Stimulated activated naive B cell treated with anti-CD40 and anti-IgM and Interleukin-4, amounts not matched to agents 10 μg/mL and 1 μg/mL and 100 μg/mL, for 72 hours (primary cell): ENCODE data around the gene AK5.
"Not testable (repeated sequence)": the region's sequence is repeated elsewhere in the genome, so short reads cannot be mapped to it uniquely, and the experiment has no call there.

Experiments used
- ATAC-seq, 2 donors: fragments of 150-1000 bp; cut with Tn5 transposase; replicated peaks; 2 replicates each; pipeline ENCODE4 v1.10.0; 2021; ENCODE audit warnings: moderate library complexity in 1 of 2
- DNase-seq: peaks from one replicate; pipeline ENCODE4 v3.0.0; 2021
- H3K27ac Mint-ChIP-seq: one replicate; pipeline ENCODE4 v1.8.0; 2022; ENCODE audit warnings: mild to moderate bottlenecking, mixed read lengths
- H3K27me3 Mint-ChIP-seq, 2 donors: one replicate each; pipeline ENCODE4 v1.8.0; 2022; ENCODE audit warnings: mixed read lengths in 2 of 2
- H3K36me3 Mint-ChIP-seq, 2 donors: one replicate each; pipeline ENCODE4 v1.8.0; 2022; ENCODE audit warnings: mixed read lengths in 2 of 2, mild to moderate bottlenecking in 1 of 2
- H3K4me1 Mint-ChIP-seq, 2 donors: one replicate each; pipeline ENCODE4 v1.8.0; 2022; ENCODE audit warnings: mixed read lengths in 2 of 2, mild to moderate bottlenecking in 1 of 2
- H3K4me3 Mint-ChIP-seq, 2 donors: one replicate each; pipeline ENCODE4 v1.8.0; 2022; ENCODE audit warnings: mild to moderate bottlenecking in 2 of 2, mixed read lengths in 2 of 2, moderate library complexity in 1 of 2
- H3K9me3 Mint-ChIP-seq, 2 donors: one replicate each; pipeline ENCODE4 v1.8.0; 2022; ENCODE audit warnings: mixed read lengths in 2 of 2, mild to moderate bottlenecking in 1 of 2

AK5 gene

DNA sequence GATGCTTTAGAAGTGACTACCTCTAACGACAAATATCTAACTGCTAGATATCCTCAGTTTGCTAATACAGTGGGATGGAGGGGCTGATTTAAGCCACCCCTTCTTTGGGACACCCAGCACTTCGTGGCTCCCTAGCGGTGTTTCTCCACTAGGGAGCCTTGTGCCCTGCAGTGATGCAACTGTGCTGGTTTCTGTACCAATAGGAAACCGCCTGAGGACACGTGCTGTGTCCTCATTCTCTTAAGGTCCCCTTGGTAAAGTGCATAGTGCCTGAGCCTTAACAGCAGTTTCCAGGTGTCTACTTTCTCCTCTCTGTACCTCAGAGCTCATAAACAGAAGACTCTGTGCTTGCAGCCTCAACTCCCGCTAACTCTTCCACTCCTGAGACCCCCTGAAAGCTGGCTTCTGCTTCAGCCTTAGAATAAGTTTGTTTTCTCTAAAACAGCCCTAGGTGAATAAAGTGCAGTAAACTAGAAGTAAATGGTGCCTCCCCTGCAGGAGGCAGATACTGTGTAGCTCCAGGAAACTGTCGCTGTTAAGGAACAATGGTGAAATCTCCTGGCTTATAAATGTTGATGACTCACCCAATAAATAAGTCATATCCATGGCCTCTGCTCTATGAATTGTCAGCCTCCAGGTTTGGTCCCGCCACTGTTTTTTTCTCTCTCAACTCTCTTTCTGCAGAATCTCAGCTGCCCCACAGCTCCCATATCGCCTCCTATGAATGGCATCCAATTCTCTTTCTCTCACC, 130.4 kb downstream of the AK5 start:
- Mint-ChIP-seq H3K27me3 (peaks cover 43 to 54% of the 10 kb centered on the region in 2 donors), H3K27ac (no peak overlapping the region), H3K4me1 (peaks cover 20 to 28% of the 10 kb centered on the region in 2 donors), H3K36me3 (peaks cover 0 to 3% of the 10 kb centered on the region in 2 donors), H3K4me3 (no peak overlapping the region), H3K9me3 (peaks cover 5 to 9% of the 10 kb centered on the region in 2 donors)
- DNase-seq (no peak), ATAC-seq (no peak)

GRCh38 chr1:77412820-77413530, 131.2 kb downstream of the AK5 start:
- no peak overlapping the region for H3K27ac Mint-ChIP-seq
- ATAC-seq, result no peak
- H3K27me3 Mint-ChIP-seq, result peaks cover 47 to 52% of the 10 kb centered on the region in 2 donors
- peaks cover 20 to 28% of the 10 kb centered on the region in 2 donors for H3K4me1 Mint-ChIP-seq
- H3K4me3 Mint-ChIP-seq, result peak overlapping the region; percentile 48 to 65
- H3K36me3 Mint-ChIP-seq, result peaks cover under 1 to 3% of the 10 kb centered on the region in 2 donors
- peaks cover 5 to 10% of the 10 kb centered on the region in 2 donors for H3K9me3 Mint-ChIP-seq
- DNase-seq, result no peak

DNA sequence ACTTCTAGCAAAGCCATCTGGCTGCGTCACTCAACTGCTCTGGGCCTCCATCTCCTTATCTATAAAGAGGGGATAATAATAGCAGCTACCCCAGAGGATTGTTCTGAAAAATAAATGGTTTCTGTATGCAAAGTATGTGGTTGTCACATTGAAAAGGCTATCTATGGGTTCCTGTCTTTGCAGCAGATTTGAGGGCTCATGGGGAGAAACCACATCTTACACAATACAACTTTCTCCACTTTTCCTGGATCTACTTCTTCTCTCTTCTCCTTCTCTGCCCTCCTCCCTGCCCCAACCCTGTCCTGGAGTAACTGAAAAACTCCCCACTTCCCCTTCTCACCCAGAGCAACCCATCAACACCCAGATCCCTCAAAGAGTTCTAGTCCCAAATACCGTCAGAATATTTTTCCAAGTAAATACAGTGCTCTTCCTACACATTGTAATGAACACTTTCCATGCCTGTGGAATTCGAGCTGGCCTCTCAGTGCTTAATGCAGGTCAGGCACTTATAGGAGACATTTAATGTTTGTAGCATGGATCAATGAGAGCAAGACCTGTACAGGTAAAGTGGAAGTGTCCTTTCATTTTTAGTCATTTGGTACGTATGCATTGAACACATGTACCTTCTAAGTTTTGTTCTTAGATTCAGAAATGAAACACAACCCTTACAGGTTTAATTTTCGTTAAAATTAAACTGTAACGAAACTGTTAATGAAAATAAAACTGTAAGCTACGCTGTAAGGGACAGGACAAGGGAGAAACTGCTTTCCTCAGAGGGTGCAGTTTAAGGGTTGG, 131.9 kb downstream of the AK5 start:
- DNase-seq (peak; percentile 4), ATAC-seq (peak; percentile 79 to 82)
- H3K4me3 Mint-ChIP-seq, result peak overlapping the region; percentile 48 to 65
- H3K27me3 Mint-ChIP-seq, result peaks cover 48 to 54% of the 10 kb centered on the region in 2 donors
- H3K9me3 Mint-ChIP-seq, result peaks cover 6 to 11% of the 10 kb centered on the region in 2 donors
- H3K4me1 Mint-ChIP-seq, result peaks cover 20 to 28% of the 10 kb centered on the region in 2 donors
- H3K27ac Mint-ChIP-seq, result peak overlapping the region; percentile 39
- H3K36me3 Mint-ChIP-seq, result peaks cover 1 to 2% of the 10 kb centered on the region in 2 donors

DNA sequence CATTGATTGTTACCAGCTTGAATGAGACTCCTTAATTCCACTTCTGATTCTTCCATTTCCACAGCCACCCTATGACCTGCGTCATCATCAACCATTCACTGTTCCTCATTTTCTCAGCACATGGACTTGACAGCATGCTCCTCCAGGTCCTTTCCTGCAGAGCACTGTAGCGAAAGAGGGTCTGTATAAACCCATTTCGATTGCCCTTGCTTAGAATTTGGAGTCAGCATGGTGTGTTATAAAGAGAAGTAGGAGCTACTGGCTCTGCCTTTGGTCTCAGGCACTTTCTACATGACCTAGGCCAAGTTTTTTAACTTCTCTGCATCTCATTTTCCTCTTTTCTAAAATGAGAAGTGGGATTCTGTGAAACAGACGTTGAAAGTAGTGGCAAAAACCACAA, 133.8 kb downstream of the AK5 start:
- H3K27me3 Mint-ChIP-seq, result peaks cover 50 to 57% of the 10 kb centered on the region in 2 donors
- DNase-seq, result no peak
- H3K36me3 Mint-ChIP-seq, result peaks cover 0 to 1% of the 10 kb centered on the region in 2 donors
- H3K27ac Mint-ChIP-seq, result no peak overlapping the region
- ATAC-seq, result peak; percentile 12 to 22
- no peak overlapping the region for H3K4me3 Mint-ChIP-seq
- peaks cover 20 to 28% of the 10 kb centered on the region in 2 donors for H3K4me1 Mint-ChIP-seq
- peaks cover 2 to 4% of the 10 kb centered on the region in 2 donors for H3K9me3 Mint-ChIP-seq

DNA sequence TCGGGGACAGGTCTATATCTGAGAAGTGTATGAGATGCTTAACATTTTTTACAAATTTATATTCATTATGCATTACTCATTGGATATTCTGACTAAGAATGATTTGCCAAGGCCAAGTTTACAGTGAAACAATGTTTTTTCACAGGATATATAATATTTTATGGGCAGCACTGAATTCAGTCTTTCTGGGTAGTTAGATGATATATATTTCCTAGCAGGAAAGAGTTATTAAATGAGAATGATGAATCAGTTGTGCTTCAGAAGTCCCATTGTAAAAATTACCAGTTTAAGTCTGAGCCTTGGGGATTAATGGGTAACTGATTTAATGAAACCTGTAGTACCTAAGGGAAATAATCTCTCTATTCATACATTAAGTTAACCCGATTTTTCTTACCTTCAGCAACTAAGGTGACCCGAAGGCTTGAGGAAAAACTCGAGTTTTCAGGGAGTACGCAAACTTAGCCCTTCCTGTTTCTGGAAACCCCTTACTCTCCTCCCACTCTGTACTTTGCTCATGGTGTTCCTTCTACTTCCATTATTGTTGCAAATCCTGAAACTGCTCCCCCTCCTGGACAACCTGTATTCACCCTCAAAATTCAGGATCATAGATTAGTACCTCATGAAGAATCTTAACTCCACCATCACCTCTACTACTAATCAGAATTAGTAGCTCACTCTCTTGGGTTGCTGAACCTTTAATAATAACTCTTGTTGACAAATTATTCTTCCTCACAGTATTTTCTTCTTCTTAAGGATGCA, 135.1 kb downstream of the AK5 start:
- DNase-seq, result no peak
- Mint-ChIP-seq H3K27me3 (peaks cover 48 to 59% of the 10 kb centered on the region in 2 donors), H3K27ac (no peak overlapping the region), H3K4me3 (no peak overlapping the region), H3K4me1 (peaks cover 20 to 28% of the 10 kb centered on the region in 2 donors), H3K9me3 (peaks cover 2 to 4% of the 10 kb centered on the region in 2 donors), H3K36me3 (peaks cover 0 to 1% of the 10 kb centered on the region in 2 donors)
- ATAC-seq, result no peak

GRCh38 chr1:77418055-77418454, 136.2 kb downstream of the AK5 start:
- ATAC-seq, H3K36me3 Mint-ChIP-seq, DNase-seq, H3K4me3 Mint-ChIP-seq, H3K27ac Mint-ChIP-seq, H3K9me3 Mint-ChIP-seq: not testable (repeated sequence)
- peaks cover 45 to 57% of the 10 kb centered on the region in 2 donors for H3K27me3 Mint-ChIP-seq
- H3K4me1 Mint-ChIP-seq, result peaks cover 14 to 20% of the 10 kb centered on the region in 2 donors

GRCh38 chr1:77421504-77422233, 139.8 kb downstream of the AK5 start:
- Mint-ChIP-seq H3K4me1 (no peaks in the 10 kb centered on the region), H3K4me3 (no peak overlapping the region)
- no peak for DNase-seq

DNA sequence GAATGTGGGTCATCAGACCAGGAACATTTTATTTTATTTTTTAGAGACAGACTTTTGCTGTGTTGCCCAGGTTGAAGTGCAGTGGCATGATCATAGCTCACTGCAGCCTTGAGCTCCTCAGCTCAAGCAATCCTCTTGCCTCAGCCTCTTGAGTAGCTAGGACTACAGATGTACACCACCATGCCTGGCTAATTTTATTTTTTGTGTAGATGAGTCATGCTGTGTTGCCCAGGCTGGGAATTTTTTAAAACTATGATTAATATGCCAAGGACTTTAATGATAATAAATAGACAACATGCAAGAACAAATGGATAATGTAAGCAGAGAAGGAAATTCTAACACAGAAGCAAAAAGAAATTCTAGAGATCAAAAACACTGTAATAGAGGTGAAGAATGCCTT, 142.4 kb downstream of the AK5 start:
- peaks cover 20 to 33% of the 10 kb centered on the region in 2 donors for H3K27me3 Mint-ChIP-seq
- no peaks in the 10 kb centered on the region for H3K4me1 Mint-ChIP-seq
- no peak for DNase-seq
- no peak for ATAC-seq
- no peak overlapping the region for H3K27ac Mint-ChIP-seq
- no peak overlapping the region for H3K4me3 Mint-ChIP-seq
- H3K36me3 Mint-ChIP-seq, result peaks cover 0 to 3% of the 10 kb centered on the region in 2 donors
- H3K9me3 Mint-ChIP-seq, result peaks cover 0 to 5% of the 10 kb centered on the region in 2 donors

More at GRCh38 chr1:77421504-77422233, 139.8 kb downstream of the AK5 start:
- H3K9me3 Mint-ChIP-seq, result peaks cover 4 to 7% of the 10 kb centered on the region in 2 donors
- H3K36me3 Mint-ChIP-seq, result peaks cover 0 to 4% of the 10 kb centered on the region in 2 donors
- peaks cover 34 to 50% of the 10 kb centered on the region in 2 donors for H3K27me3 Mint-ChIP-seq
- no peak for ATAC-seq
- H3K27ac Mint-ChIP-seq, result no peak overlapping the region

DNA sequence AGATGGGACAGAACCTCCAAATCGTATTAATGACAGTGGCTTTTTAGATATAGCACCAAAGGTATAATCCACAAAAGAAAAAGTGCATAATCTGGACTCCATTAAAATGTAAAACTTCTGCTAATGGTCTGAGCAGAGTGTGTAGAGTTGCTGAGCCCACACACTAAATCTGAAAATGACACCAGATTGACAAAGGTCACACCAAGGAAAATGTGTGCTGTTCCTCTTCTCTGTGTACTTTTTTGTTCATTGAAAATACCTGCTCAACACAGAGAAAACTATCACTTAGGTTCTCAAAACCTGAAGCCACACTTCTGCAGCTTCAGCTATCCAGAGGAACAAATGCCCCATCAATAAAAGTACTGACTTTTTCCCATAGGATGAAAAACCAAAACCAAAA, 146.2 kb downstream of the AK5 start:
- peaks cover 0 to 5% of the 10 kb centered on the region in 2 donors for H3K9me3 Mint-ChIP-seq
- DNase-seq (no peak), ATAC-seq (no peak)
- no peak overlapping the region for H3K4me3 Mint-ChIP-seq
- H3K36me3 Mint-ChIP-seq, result peaks cover 0 to 3% of the 10 kb centered on the region in 2 donors
- peaks cover 4 to 7% of the 10 kb centered on the region in 2 donors for H3K27me3 Mint-ChIP-seq
- H3K27ac Mint-ChIP-seq, result no peak overlapping the region
- no peaks in the 10 kb centered on the region for H3K4me1 Mint-ChIP-seq

DNA sequence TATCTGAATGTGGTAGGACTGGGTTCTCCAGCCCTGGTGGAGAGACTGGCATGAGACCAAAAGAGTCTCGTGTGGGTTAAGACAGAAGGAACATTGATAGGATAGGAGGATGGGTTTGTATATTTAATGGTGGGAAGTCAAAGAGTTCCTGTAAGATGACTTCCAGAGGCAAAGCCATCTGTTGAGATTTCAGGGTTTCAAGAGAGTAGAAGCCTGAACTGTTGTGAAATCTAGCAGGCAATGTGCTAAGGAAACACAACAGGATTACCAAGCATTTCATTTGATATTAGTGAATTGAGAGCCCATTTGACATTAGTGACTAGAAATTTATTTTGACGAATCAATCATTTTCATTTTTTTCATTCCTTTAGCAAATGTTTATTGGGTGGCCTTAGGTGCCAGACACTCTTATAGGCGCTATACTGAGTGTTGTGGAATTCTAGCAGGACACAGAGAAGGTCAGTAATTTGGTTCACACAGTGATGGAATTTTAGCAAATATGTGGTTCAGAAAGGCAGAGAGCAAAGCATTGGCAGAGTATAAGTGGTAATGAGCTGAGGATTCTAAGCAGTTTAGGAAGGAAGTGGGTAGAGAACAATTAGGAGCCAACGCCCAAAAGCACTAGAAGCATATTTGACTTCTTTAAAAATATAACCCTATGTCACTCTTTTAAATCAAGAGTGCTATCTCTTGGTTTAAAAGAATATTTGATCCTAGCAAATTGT, 149.3 kb downstream of the AK5 start:
- Mint-ChIP-seq H3K27me3 (peaks cover 0 to 6% of the 10 kb centered on the region in 2 donors), H3K36me3 (no peaks in the 10 kb centered on the region), H3K9me3 (peaks cover 0 to 1% of the 10 kb centered on the region in 2 donors), H3K4me1 (peaks cover 5 to 6% of the 10 kb centered on the region in 2 donors), H3K4me3 (no peak overlapping the region), H3K27ac (no peak overlapping the region)
- ATAC-seq (no peak), DNase-seq (no peak)

- Mint-ChIP-seq H3K9me3 (peaks cover 4 to 5% of the 10 kb centered on the region in 2 donors), H3K4me1 (peaks cover 5 to 6% of the 10 kb centered on the region in 2 donors), H3K36me3 (no peaks in the 10 kb centered on the region), H3K4me3 (no peak overlapping the region), H3K27me3 (peaks cover 0 to 6% of the 10 kb centered on the region in 2 donors), H3K27ac (no peak overlapping the region)
- no peak for DNase-seq
- no peak for ATAC-seq
These were observed 152.1 kb downstream of the AK5 start for GRCh38 chr1:77433934-77434333.

DNA sequence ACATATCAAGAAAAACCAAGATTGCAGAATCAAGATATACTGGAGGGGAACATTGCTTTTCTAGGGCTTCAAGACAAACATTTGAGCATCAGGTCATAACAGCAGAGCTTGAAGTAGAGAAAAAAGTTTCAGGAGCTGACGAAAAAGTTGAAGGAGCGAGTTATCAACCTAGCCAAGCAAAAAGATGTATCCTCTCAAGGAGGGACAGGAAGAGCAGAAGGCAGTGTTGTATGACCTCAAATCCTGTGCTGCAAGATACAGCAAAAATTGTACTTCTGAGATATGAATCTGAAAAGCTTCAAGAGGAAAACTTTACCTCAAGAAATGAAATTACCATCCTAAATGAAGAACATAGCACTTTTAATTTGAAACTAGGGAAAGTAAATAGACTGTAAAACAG, 153.1 kb downstream of the AK5 start:
- Mint-ChIP-seq H3K4me3 (no peak overlapping the region), H3K27ac (no peak overlapping the region), H3K9me3 (peaks cover 5 to 11% of the 10 kb centered on the region in 2 donors), H3K36me3 (no peaks in the 10 kb centered on the region), H3K27me3 (peaks cover 0 to 6% of the 10 kb centered on the region in 2 donors), H3K4me1 (peaks cover 5 to 6% of the 10 kb centered on the region in 2 donors)
- DNase-seq (no peak), ATAC-seq (no peak)
